K562 (cell line): ENCODE results near the gene RAD50. TPM values are rescaled to one million over a fixed set of nuclear protein-coding genes. Genes with fewer than 3 reads are reported as not detected.

Experiments used
- HDAC1 ChIP-seq, 2 experiments: fragments of 450-650 bp; IDR thresholded peaks; 2 replicates each; pipeline ENCODE4 v1.6.1; 2016 to 2017; ENCODE audit warnings: inconsistent platforms in 1 of 2, mild to moderate bottlenecking in 1 of 2, moderate library complexity in 1 of 2
- IFI16 ChIP-seq: fragments of 250-450 bp; sonication (Bioruptor Pico); IDR thresholded peaks from 2 replicates; pipeline ENCODE4 v2.1.2; 2022; ENCODE audit warnings: mild to moderate bottlenecking, inconsistent platforms
- PRPF4 ChIP-seq: fragments of 200-400 bp; formaldehyde crosslinking; IDR thresholded peaks from one replicate; pipeline ENCODE4 v1.6.1; 2017; ENCODE audit warnings: low read length, low read depth, mild to moderate bottlenecking; ENCODE audit not compliant: insufficient read depth, poor library complexity, severe bottlenecking
- PTRF ChIP-seq: fragments of 450-650 bp; IDR thresholded peaks from 2 replicates; pipeline ENCODE4 v1.6.1; 2016; ENCODE audit warnings: mild to moderate bottlenecking, missing genetic modification characterization, missing compliant biosample characterization
- SFPQ ChIP-seq: fragments of 200-400 bp; formaldehyde crosslinking; IDR thresholded peaks from 2 replicates; pipeline ENCODE4 v1.6.1; 2017; ENCODE audit warnings: mild to moderate bottlenecking, low read depth, low read length, moderate library complexity
- SMARCE1 ChIP-seq: fragments of 450-650 bp; IDR thresholded peaks from 2 replicates; pipeline ENCODE4 v1.7.1; 2016; ENCODE audit warnings: mild to moderate bottlenecking
- TRIM24 ChIP-seq, 2 experiments: fragments of 450-650 bp; IDR thresholded peaks; 2 replicates each; pipeline ENCODE4 v1.6.1; 2016
- ZNF639 ChIP-seq, 2 experiments: fragments of 200-800 bp in 1 of 2; sonication (Bioruptor generic) in 1 of 2; sonication (generic) in 1 of 2; formaldehyde crosslinking in 1 of 2; IDR thresholded peaks in 1 of 2; conservative IDR thresholded peaks in 1 of 2; 2 replicates each; pipeline versions ENCODE4 v1.5.0 to v1.6.1; 2016 to 2020; ENCODE audit warnings: missing compliant biosample characterization in 1 of 2, missing genetic modification characterization in 1 of 2, missing genetic modification reagents in 1 of 2
- ZNF668 ChIP-seq: fragments of 250-450 bp; sonication (Bioruptor Pico); IDR thresholded peaks from 2 replicates; pipeline ENCODE4 v1.8.0; 2022; ENCODE audit warnings: mild to moderate bottlenecking, inconsistent platforms
- ZNF740 ChIP-seq, 3 experiments: fragments of 200-800 bp in 1 of 3; sonication (Bioruptor generic) in 1 of 3; sonication (generic) in 1 of 3; formaldehyde crosslinking in 1 of 3; IDR thresholded peaks; 2 replicates each; pipeline versions ENCODE4 v1.6.1 to v1.8.0; 2016 to 2022; ENCODE audit warnings: mild to moderate bottlenecking in 2 of 3, missing compliant biosample characterization in 2 of 3, missing genetic modification characterization in 2 of 3, missing genetic modification reagents in 1 of 3
- polyA plus RNA-seq, 8 experiments: library from polyadenylated mRNA; depleted of rRNA in 4 of 8; stranded (reverse) in 5 of 8; unstranded in 3 of 8; fragments of >200 nt; fragmentation: Nextera tagmentation in 2 of 8; fragmentation: Illumina TruSeq in 1 of 8; extraction: Ambion mirVana in 2 of 8; extraction: Trizol in 1 of 8; gene quantifications; 2 replicates each; pipeline versions ENCODE4 v1.2.1 to v1.2.3, GENCODE V29; 2011 to 2014; ENCODE audit warnings: inconsistent platforms in 1 of 8, missing spikeins in 1 of 8
- total RNA-seq, 7 experiments: library from RNA; depleted of rRNA in 6 of 7; stranded (reverse); fragments of >200 nt in 6 of 7; fragmentation: Illumina TruSeq in 2 of 7; extraction: Trizol in 2 of 7; gene quantifications; 2 replicates each; pipeline versions ENCODE4 v1.2.1 to v1.2.3, GENCODE V29; 2011 to 2021; ENCODE audit warnings: low replicate concordance in 1 of 7
- TF ChIP-seq, protein P1 (sequence below): IDR thresholded peaks from 2 replicates; pipeline ENCODE4 v1.6.1; 2016; ENCODE audit warnings: missing genetic modification characterization, missing compliant biosample characterization
- TF ChIP-seq, protein P2 (sequence below): fragments of 450-650 bp; IDR thresholded peaks from 2 replicates; pipeline ENCODE4 v1.6.1; 2016
- TF ChIP-seq, protein P3 (sequence below), 2 experiments: fragments of 450-650 bp; conservative IDR thresholded peaks; 2 replicates each; pipeline ENCODE4 v1.6.1; 2017; ENCODE audit warnings: mild to moderate bottlenecking in 2 of 2, moderate library complexity in 2 of 2
- TF ChIP-seq, protein P4 (sequence below): sonication (generic); formaldehyde crosslinking; IDR thresholded peaks from 2 replicates; pipeline ENCODE4 v1.9.0; 2022; ENCODE audit warnings: mild to moderate bottlenecking, missing genetic modification reagents

Gene RAD50
- total and polyA plus RNA-seq, 9 of the 15 experiments (the other 6 are each of a cell fraction or from before 2014, with no cell fraction given): 15.3 to 74.2 (median 44.1) TPM

GRCh38 chr5:132662925-132663770, 106.4 kb downstream of the RAD50 start (continued):
- TF ChIP-seq, protein P1, sequence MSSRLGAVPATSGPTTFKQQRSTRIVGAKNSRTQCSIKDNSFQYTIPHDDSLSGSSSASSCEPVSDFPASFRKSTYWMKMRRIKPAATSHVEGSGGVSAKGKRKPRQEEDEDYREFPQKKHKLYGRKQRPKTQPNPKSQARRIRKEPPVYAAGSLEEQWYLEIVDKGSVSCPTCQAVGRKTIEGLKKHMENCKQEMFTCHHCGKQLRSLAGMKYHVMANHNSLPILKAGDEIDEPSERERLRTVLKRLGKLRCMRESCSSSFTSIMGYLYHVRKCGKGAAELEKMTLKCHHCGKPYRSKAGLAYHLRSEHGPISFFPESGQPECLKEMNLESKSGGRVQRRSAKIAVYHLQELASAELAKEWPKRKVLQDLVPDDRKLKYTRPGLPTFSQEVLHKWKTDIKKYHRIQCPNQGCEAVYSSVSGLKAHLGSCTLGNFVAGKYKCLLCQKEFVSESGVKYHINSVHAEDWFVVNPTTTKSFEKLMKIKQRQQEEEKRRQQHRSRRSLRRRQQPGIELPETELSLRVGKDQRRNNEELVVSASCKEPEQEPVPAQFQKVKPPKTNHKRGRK (tag): no peak
- TF ChIP-seq SFPQ (no peak), PTRF (tag) (no peak), ZNF740 (CRISPR knock-in tag; IDR thresholded peaks at IDR 0.05) (no peak), ZNF740 (tag; IDR thresholded peaks at IDR 0.05) (peak in 1 of 2 experiments; percentile 68; a peak in 1 of 4 replicates), PRPF4 (no peak), HDAC1 (IDR thresholded peaks at IDR 0.05) (0 out of 4 replicates have a peak, but pooled peaks of 1 of the 2 experiments have one; percentile 23), ZNF639 (CRISPR knock-in tag; conservative IDR thresholded peaks at IDR 0.05 in 1 of 2, IDR thresholded peaks at IDR 0.05 in 1 of 2) (no peak), TRIM24 (IDR thresholded peaks at IDR 0.05) (no peak), IFI16 (CRISPR knock-in tag) (no peak), SMARCE1 (no peak), ZNF668 (CRISPR knock-in tag) (peak; percentile 41; the same call in 1 of the 2 replicates)
- TF ChIP-seq, protein P2, sequence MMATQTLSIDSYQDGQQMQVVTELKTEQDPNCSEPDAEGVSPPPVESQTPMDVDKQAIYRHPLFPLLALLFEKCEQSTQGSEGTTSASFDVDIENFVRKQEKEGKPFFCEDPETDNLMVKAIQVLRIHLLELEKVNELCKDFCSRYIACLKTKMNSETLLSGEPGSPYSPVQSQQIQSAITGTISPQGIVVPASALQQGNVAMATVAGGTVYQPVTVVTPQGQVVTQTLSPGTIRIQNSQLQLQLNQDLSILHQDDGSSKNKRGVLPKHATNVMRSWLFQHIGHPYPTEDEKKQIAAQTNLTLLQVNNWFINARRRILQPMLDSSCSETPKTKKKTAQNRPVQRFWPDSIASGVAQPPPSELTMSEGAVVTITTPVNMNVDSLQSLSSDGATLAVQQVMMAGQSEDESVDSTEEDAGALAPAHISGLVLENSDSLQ: peak; percentile 91
- TF ChIP-seq, protein P3, sequence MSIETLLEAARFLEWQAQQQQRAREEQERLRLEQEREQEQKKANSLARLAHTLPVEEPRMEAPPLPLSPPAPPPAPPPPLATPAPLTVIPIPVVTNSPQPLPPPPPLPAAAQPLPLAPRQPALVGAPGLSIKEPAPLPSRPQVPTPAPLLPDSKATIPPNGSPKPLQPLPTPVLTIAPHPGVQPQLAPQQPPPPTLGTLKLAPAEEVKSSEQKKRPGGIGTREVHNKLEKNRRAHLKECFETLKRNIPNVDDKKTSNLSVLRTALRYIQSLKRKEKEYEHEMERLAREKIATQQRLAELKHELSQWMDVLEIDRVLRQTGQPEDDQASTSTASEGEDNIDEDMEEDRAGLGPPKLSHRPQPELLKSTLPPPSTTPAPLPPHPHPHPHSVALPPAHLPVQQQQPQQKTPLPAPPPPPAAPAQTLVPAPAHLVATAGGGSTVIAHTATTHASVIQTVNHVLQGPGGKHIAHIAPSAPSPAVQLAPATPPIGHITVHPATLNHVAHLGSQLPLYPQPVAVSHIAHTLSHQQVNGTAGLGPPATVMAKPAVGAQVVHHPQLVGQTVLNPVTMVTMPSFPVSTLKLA (conservative IDR thresholded peaks at IDR 0.05): peak; percentile 94
- TF ChIP-seq, protein P4, sequence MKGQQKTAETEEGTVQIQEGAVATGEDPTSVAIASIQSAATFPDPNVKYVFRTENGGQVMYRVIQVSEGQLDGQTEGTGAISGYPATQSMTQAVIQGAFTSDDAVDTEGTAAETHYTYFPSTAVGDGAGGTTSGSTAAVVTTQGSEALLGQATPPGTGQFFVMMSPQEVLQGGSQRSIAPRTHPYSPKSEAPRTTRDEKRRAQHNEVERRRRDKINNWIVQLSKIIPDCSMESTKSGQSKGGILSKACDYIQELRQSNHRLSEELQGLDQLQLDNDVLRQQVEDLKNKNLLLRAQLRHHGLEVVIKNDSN (CRISPR knock-in tag): peak; percentile 81
